HUES64 (cell line): ENCODE data around the gene LDLRAD3.

Experiments
- H3K27ac ChIP-seq: 2 replicates; pipeline ENCODE4 v1.7.0; 2013; ENCODE audit warnings: low read depth, low read length, inconsistent platforms
- H3K27me3 ChIP-seq: 2 replicates; pipeline ENCODE4 v1.6.1; 2013; ENCODE audit warnings: mild to moderate bottlenecking, low read length; ENCODE audit not compliant: insufficient read depth
- H3K36me3 ChIP-seq: 2 replicates; pipeline ENCODE4 v1.6.1; 2013; ENCODE audit warnings: mild to moderate bottlenecking, low read length; ENCODE audit not compliant: insufficient read depth
- H3K4me1 ChIP-seq: 2 replicates; pipeline ENCODE4 v1.6.1; 2013; ENCODE audit warnings: mild to moderate bottlenecking, low read length, moderate library complexity; ENCODE audit not compliant: insufficient read depth
- H3K4me3 ChIP-seq: 2 replicates; pipeline ENCODE4 v1.5.1; 2013; ENCODE audit warnings: mild to moderate bottlenecking, low read length, moderate library complexity
- H3K9ac ChIP-seq: 2 replicates; pipeline ENCODE4 v1.6.1; 2013; ENCODE audit warnings: mild to moderate bottlenecking, low read depth, low read length
- H3K9me3 ChIP-seq: 2 replicates; pipeline ENCODE4 v1.6.1; 2013; ENCODE audit warnings: low read depth, low read length; ENCODE audit not compliant: insufficient read depth
- WGBS: fragments of 150-250, 120-280 bp; methylation state at CpG from one replicate; pipeline ENCODE4 v1.1.7; 2013; ENCODE audit warnings: missing lambda C conversion rate; 5-methylcytosine and 5-hydroxymethylcytosine counted together

Gene LDLRAD3

DNA sequence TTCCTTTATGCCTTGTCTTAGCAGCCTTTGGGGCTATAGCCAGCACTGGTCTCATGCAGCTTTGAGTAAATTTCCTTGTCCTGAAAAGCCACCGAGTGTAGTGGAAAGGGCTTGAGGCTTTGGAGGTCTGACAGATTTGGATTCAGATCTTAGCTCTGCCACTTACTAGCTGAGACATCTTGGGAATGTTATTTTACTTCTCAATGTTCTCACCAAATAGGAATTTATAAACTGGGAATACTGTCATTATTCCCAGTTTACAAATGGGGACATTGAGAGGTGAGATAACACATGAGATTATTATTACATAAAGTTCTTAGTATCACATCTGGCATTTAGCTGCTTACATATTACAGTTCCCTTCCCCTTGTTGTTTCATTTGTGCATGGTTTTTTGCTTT lies 249.9 kb downstream of the LDLRAD3 start:
- 93% methylated on average over 1 of the region's 1 CpG for WGBS
- Histone ChIP-seq H3K36me3 (peaks cover 12% of the 10 kb centered on the region; the same call in 1 of the 2 replicates), H3K27ac (no peak overlapping the region)

DNA sequence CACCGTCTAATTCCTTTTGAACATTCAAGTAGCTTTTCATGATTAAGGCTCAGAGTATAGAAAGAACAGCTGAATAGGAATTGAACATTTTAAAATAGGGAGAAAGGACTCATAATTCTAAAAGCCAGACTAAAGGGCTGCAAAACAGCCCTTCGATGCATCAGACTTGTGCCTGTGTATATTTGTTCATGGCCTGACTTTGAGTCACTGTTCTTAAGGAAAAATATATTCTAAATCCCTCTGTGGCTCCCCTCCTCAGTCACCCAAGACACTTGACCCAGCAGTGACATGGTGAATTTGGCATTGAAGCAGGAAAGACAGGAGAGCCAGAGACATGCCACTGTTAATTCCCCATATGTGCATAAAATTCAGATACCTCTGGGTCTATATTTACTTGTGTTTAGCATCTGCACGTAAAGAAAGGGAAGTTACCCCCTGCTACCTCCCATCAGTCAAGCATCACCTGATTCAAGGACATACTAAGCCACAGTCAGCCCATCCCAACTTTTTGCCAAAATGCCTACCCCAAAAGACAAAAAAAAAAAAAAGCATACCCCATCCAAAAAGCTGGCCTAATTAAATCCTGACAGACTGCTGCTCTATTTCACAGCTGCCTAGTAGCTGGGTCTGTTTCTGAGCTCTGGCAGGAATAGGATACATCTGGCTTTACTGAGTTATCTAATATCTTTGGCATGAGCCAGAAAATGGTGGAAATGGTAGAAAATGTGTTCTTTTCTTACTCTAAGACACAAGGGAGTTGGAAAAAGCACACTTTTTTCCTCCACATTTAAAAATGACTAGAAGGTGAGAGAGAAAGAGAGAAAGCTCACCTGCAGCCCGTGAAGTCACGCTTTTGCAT lies 251.9 kb downstream of the LDLRAD3 start:
- Histone ChIP-seq H3K9ac (no peak overlapping the region), H3K9me3 (no peaks in the 10 kb centered on the region), H3K27me3 (no peaks in the 10 kb centered on the region), H3K36me3 (peaks cover 12% of the 10 kb centered on the region; the same call in 1 of the 2 replicates), H3K27ac (no peak overlapping the region), H3K4me3 (no peak overlapping the region), H3K4me1 (peaks cover 13% of the 10 kb centered on the region; the same call in 1 of the 2 replicates)
- WGBS, result 82% methylated on average over 4 of the region's 5 CpGs

More for the DNA sequence above, 249.9 kb downstream of the LDLRAD3 start:
- peaks cover 13% of the 10 kb centered on the region; the same call in 1 of the 2 replicates for H3K4me1 ChIP-seq
- no peak overlapping the region for H3K4me3 ChIP-seq
- 0 out of 2 replicates have a peak, but pooled peaks cover 2% of the 10 kb centered on the region for H3K9me3 ChIP-seq
- H3K9ac ChIP-seq, result no peak overlapping the region
- H3K27me3 ChIP-seq, result no peaks in the 10 kb centered on the region

DNA sequence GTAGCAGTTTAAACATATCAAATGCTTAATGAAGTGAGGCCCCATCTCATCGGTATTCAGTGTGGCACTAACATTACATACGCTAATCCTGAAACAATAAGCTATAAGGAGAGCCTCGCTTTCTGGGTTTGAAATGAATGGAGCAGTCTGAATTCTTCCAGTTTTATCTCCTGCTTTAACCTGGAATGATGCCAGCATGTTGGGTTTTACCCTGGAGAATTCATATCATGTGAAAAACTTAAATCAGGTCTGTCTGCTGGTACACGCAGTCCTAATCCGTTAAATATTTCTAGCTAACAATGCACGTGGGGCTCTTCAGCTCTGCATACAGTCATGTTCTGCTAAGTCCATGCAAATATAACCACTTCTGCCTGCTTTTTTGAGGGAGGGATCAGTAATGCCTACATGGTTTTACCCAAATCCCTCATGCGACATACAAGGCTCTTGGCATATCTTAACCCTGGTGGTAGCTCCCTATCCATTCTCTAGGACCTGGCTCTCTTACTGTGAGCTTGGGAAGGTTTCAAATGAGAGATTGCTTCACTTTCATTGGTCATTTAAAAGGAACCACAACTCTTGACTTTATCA lies 252.6 kb downstream of the LDLRAD3 start:
- H3K4me1 ChIP-seq, result peaks cover 13% of the 10 kb centered on the region; the same call in 1 of the 2 replicates
- H3K9me3 ChIP-seq, result no peaks in the 10 kb centered on the region
- peaks cover 12% of the 10 kb centered on the region; the same call in 1 of the 2 replicates for H3K36me3 ChIP-seq
- H3K4me3 ChIP-seq, result no peak overlapping the region
- H3K27ac ChIP-seq, result no peak overlapping the region
- 80% methylated on average over 7 of the region's 7 CpGs for WGBS
- H3K9ac ChIP-seq, result no peak overlapping the region
- H3K27me3 ChIP-seq, result no peaks in the 10 kb centered on the region

DNA sequence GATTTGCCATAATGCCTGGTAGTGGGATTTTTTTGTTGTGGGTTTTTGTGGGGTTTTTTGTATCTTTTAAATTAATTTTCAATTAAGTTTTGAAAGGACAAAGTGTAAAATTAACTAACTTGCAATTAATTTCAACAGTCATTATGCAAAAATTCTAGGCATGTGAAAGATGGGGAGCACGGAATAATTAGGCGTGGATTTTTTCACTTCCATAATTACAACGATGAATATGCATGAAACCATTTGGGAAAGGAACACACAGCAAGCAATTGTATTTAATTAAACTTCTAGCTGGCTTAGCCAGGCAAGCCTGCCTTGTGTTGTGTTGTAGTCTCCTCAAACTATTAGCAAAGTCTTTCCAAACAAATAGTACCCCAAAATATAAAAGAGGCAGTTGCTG lies 257.5 kb downstream of the LDLRAD3 start:
- WGBS, result 95% methylated on average over 3 of the region's 3 CpGs
- H3K36me3 ChIP-seq, result peaks cover 12% of the 10 kb centered on the region; the same call in 1 of the 2 replicates

DNA sequence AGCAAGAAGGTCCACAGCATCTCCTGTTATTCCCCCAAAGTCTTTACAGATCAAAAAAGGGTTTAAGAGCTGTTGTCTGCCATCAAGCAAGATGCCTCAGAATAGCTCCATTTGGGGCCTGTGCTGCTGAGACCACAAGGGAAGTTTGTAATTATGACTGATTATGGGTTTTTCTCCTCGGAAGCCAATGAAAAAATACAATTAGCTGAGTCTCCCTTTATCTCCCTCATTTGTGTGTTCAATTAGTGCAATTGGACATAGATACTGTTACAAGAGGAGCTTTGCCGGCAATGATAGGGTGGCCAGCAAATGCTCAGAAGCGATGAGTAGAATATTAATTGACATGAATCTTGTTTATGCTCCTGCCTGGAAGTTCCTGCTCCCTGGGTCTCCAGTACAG lies 261.7 kb downstream of the LDLRAD3 start:
- Histone ChIP-seq H3K4me3 (no peak overlapping the region), H3K4me1 (no peaks in the 10 kb centered on the region), H3K9ac (no peak overlapping the region), H3K27me3 (no peaks in the 10 kb centered on the region), H3K9me3 (no peaks in the 10 kb centered on the region), H3K27ac (no peak overlapping the region), H3K36me3 (no peaks in the 10 kb centered on the region)
- 93% methylated on average over 3 of the region's 3 CpGs for WGBS

More for the DNA sequence above, 257.5 kb downstream of the LDLRAD3 start:
- Histone ChIP-seq H3K9me3 (no peaks in the 10 kb centered on the region), H3K27ac (no peak overlapping the region), H3K27me3 (no peaks in the 10 kb centered on the region), H3K9ac (no peak overlapping the region), H3K4me1 (0 out of 2 replicates have a peak, but pooled peaks cover 3% of the 10 kb centered on the region), H3K4me3 (no peak overlapping the region)

DNA sequence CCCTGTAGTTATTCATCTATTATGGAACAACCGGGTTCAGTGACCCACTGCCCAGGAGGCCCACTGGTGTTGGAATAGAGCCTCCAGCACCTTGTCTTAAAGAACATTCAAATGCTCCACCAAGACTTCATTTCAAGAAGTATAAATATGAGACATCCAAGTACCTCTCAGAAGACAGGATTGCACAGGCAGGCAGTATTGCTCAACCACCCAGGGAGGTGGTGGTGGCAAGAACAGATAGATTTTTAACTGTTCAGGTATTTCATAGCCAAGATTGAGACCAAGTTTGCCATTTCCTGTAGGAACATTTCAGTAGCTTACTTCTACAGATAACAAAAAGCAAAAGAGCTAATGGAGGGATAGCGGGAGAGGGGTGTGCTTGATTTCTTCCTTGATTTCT lies 266.7 kb downstream of the LDLRAD3 start:
- WGBS, result 91% methylated on average over 2 of the region's 2 CpGs

DNA sequence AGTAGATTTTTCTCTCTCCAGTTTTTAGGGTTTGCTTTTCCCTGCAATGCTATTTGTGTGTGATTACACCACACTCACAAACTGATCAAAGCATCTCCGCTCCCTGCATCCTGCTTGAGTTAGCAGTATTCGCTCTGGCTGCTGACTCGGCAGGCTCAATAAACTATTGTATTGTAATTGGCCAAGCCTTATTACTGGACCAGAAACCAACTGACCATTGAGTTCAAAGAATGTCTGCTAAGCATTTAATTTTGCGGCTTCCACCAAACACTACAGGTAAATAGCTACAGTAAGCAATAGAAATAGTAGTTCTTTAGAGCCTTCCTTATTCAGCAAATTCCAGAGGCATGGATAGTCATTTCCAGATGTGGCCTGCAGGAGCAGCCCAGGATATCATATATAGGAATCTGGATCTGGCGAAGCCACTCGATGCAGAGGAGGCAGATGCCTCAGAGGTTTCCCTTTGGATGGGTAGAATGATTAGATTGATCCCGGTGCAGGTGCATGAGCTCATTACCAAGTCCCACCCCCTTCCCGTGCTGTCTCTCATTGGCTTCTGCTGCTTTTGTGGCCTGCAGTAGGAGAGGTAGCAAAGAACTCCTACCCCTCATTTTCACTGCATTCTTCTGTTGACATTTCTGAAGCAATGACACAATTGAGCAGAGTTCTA lies 268.0 kb downstream of the LDLRAD3 start:
- H3K9ac ChIP-seq, result no peak overlapping the region
- H3K36me3 ChIP-seq, result no peaks in the 10 kb centered on the region
- no peak overlapping the region for H3K4me3 ChIP-seq
- H3K27ac ChIP-seq, result no peak overlapping the region
- H3K27me3 ChIP-seq, result no peaks in the 10 kb centered on the region
- peaks cover 11% of the 10 kb centered on the region; the same call in 1 of the 2 replicates for H3K4me1 ChIP-seq
- no peaks in the 10 kb centered on the region for H3K9me3 ChIP-seq
- WGBS, result 93% methylated on average over 8 of the region's 8 CpGs

More for the DNA sequence above, 266.7 kb downstream of the LDLRAD3 start:
- Histone ChIP-seq H3K27me3 (no peaks in the 10 kb centered on the region), H3K9ac (no peak overlapping the region), H3K36me3 (no peaks in the 10 kb centered on the region), H3K4me1 (peaks cover 11% of the 10 kb centered on the region; the same call in 1 of the 2 replicates), H3K27ac (no peak overlapping the region), H3K4me3 (no peak overlapping the region), H3K9me3 (no peaks in the 10 kb centered on the region)

DNA sequence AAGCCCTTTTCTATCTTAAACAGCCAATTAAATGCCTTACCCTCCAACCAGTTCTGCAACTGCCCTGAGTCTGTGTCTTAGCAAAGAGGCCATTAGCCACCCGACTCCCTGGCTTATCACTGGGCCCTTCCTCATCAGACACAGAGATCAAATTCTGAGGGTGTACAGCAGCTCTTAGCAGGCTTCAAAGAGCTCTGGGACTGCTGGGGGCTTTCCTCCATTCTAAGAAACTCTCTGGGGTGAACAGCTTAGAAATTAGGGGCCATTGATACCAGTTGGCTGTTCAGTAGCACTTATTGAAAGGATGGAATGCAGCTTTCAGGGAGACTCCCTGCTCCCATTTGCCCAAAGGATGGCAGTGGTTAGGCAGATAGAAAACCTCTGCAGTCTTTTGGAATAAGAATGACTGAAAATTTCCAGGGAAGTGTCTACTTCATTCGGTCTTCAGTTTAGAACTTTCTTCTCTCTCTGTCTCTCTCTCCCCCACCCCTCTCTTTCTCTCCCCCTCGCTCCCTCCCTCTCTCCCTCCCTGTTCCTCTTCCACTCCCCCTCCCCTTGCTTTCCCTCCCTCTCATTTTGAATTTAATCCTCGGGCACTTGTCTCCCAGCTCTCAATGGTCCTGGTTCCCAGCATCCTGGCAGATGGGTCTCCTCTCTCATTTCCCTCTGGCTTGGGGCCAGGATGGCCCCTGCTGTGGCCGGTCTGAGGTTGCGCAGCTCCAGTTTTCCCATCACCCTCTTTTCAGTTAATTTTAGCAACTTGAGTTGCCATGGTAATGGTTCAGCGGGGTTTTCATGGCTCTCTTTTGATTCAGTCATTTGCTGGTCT lies 268.9 kb downstream of the LDLRAD3 start:
- H3K27me3 ChIP-seq, result no peaks in the 10 kb centered on the region
- WGBS, result 73% methylated on average over 7 of the region's 7 CpGs
- H3K9ac ChIP-seq, result no peak overlapping the region
- H3K4me3 ChIP-seq, result no peak overlapping the region
- H3K27ac ChIP-seq, result no peak overlapping the region
- no peaks in the 10 kb centered on the region for H3K36me3 ChIP-seq
- peaks cover 11% of the 10 kb centered on the region; the same call in 1 of the 2 replicates for H3K4me1 ChIP-seq
- H3K9me3 ChIP-seq, result no peaks in the 10 kb centered on the region

DNA sequence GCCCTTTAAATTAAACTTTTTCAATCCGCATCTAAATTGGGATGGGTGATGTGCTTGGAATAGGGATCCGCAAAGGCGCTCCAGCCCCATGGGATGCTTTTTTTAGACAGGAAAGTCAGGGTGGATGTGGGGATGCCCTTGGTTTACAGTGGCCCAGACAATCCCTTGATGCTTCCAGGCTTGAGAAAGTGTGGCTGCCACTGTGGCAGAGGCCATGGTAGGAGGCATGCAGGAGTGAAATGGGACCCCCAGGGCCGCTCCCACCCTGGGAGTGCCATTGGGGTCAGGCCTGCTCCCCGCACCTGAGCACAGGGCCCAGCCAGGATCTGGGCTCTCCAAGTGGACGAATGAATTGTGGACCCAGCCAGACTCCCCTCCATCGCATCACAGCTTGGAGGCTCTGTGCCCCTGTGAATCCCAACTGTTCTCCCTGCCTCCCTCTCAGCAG lies 269.6 kb downstream of the LDLRAD3 start:
- H3K27ac ChIP-seq, result no peak overlapping the region
- no peaks in the 10 kb centered on the region for H3K27me3 ChIP-seq
- WGBS, result 95% methylated on average over 7 of the region's 7 CpGs
- no peaks in the 10 kb centered on the region for H3K9me3 ChIP-seq
- H3K4me1 ChIP-seq, result peaks cover 11% of the 10 kb centered on the region; the same call in 1 of the 2 replicates
- no peak overlapping the region for H3K4me3 ChIP-seq
- no peaks in the 10 kb centered on the region for H3K36me3 ChIP-seq
- no peak overlapping the region for H3K9ac ChIP-seq

DNA sequence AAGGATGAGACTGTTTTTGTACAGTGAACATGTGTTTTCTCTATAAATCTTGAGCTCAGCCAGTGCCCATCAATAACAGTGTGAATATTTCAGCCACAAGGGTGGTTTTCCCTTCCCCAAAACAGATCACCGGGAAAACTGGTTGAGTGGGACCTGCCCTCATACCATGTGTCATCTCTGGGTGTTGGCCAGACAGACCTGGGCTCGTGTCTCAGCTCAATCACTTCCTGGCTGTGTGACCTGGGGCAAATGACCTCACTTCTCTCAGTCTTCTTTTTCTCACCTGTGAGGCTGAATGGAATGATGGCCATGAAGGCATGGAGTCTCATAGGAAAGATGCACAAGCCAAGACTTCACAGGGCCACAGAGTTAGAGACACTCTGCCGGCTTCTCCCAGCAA lies 270.6 kb downstream of the LDLRAD3 start:
- Histone ChIP-seq H3K9me3 (peaks cover 4% of the 10 kb centered on the region; the same call in 1 of the 2 replicates), H3K4me3 (no peak overlapping the region), H3K27me3 (no peaks in the 10 kb centered on the region), H3K9ac (no peak overlapping the region), H3K4me1 (peaks cover 11% of the 10 kb centered on the region; the same call in 1 of the 2 replicates), H3K36me3 (no peaks in the 10 kb centered on the region), H3K27ac (no peak overlapping the region)
- 87% methylated on average over 3 of the region's 3 CpGs for WGBS
